SK-N-SH treated with all-trans-retinoic acid at 6 μM for 48 hours (cell line): ENCODE results near the gene KRTAP5-10.
"Not testable (repeated sequence)": the region's sequence is repeated elsewhere in the genome, so short reads cannot be mapped to it uniquely, and the experiment has no call there.

ENCODE experiments used
- ATAC-seq: fragments of 200-7000 bp; cut with Tn5 transposase; 3 replicates; pipeline ENCODE4 v1.9.1; 2020; ENCODE audit warnings: mild to moderate bottlenecking, moderate library complexity
- ARNTL ChIP-seq: fragments of 450-650 bp; formaldehyde crosslinking; IDR thresholded peaks from 2 replicates; pipeline ENCODE4 v1.5.0; 2020; ENCODE audit warnings: low read depth, mild to moderate bottlenecking, moderate library complexity, borderline replicate concordance
- BACH2 ChIP-seq: fragments of 250-450 bp; sonication (Bioruptor Pico); IDR thresholded peaks from 2 replicates; pipeline ENCODE4 v1.9.0; 2021; ENCODE audit warnings: mild to moderate bottlenecking, borderline replicate concordance
- CSDC2 ChIP-seq: fragments of 250-450 bp; sonication (Bioruptor Pico); IDR thresholded peaks from 2 replicates; pipeline ENCODE4 v1.5.0; 2020; ENCODE audit warnings: mild to moderate bottlenecking, moderate library complexity
- GLIS3 ChIP-seq: fragments of 250-450 bp; sonication (Bioruptor Pico); IDR thresholded peaks from 2 replicates; pipeline ENCODE4 v1.5.0; 2020; ENCODE audit warnings: mild to moderate bottlenecking, moderate library complexity
- ISL1 ChIP-seq: fragments of 250-450 bp; sonication (Bioruptor Pico); IDR thresholded peaks from 2 replicates; pipeline ENCODE4 v2.1.2; 2022; ENCODE audit warnings: mild to moderate bottlenecking, moderate library complexity
- OSR1 ChIP-seq: fragments of 250-450 bp; sonication (Bioruptor Pico); IDR thresholded peaks from 2 replicates; pipeline ENCODE4 v1.8.0; 2022; ENCODE audit warnings: moderate library complexity, mild to moderate bottlenecking, inconsistent platforms
- PPARA ChIP-seq: fragments of 250-450 bp; sonication (Bioruptor Pico); IDR thresholded peaks from 2 replicates; pipeline ENCODE4 v1.5.0; 2020; ENCODE audit warnings: mild to moderate bottlenecking, borderline replicate concordance
- RARB ChIP-seq: fragments of 250-450 bp; sonication (Bioruptor Pico); IDR thresholded peaks from 2 replicates; pipeline ENCODE4 v1.8.0; 2021; ENCODE audit warnings: mild to moderate bottlenecking, moderate library complexity
- SNAI2 ChIP-seq: fragments of 250-450 bp; sonication (Bioruptor Pico); IDR thresholded peaks from 2 replicates; pipeline ENCODE4 v1.5.0; 2020; ENCODE audit warnings: mild to moderate bottlenecking, moderate library complexity
- TOX ChIP-seq: fragments of 250-450 bp; sonication (Bioruptor Pico); IDR thresholded peaks from 2 replicates; pipeline ENCODE4 v1.8.0; 2021; ENCODE audit warnings: mild to moderate bottlenecking, moderate library complexity, borderline replicate concordance
- ZFP3 ChIP-seq: fragments of 250-450 bp; sonication (Bioruptor Pico); IDR thresholded peaks from 2 replicates; pipeline ENCODE4 v1.5.0; 2020; ENCODE audit warnings: mild to moderate bottlenecking, moderate library complexity
- ZNF565 ChIP-seq: fragments of 450-650 bp; formaldehyde crosslinking; conservative IDR thresholded peaks from 2 replicates; pipeline ENCODE4 v1.5.0; 2020; ENCODE audit warnings: low read depth, mild to moderate bottlenecking, moderate library complexity
- ZNF70 ChIP-seq: fragments of 450-650 bp; formaldehyde crosslinking; IDR thresholded peaks from 2 replicates; pipeline ENCODE4 v1.5.0; 2020; ENCODE audit warnings: mild to moderate bottlenecking, moderate library complexity
- ZNF8 ChIP-seq: fragments of 450-650 bp; formaldehyde crosslinking; IDR thresholded peaks from 2 replicates; pipeline ENCODE4 v1.5.0; 2020; ENCODE audit warnings: mild to moderate bottlenecking, moderate library complexity
- TF ChIP-seq, protein P1 (sequence below): fragments of 250-450 bp; sonication (Bioruptor Pico); IDR thresholded peaks from 2 replicates; pipeline ENCODE4 v1.5.0; 2020; ENCODE audit warnings: mild to moderate bottlenecking, moderate library complexity
- TF ChIP-seq, protein P2 (sequence below): fragments of 250-450 bp; sonication (Bioruptor Pico); IDR thresholded peaks from 2 replicates; pipeline ENCODE4 v1.8.0; 2021; ENCODE audit warnings: low read depth, mild to moderate bottlenecking, moderate library complexity, borderline replicate concordance
- TF ChIP-seq, protein P3 (sequence below): fragments of 250-450 bp; sonication (Bioruptor Pico); IDR thresholded peaks from 2 replicates; pipeline ENCODE4 v1.8.0; 2020; ENCODE audit warnings: mild to moderate bottlenecking, moderate library complexity, borderline replicate concordance
- TF ChIP-seq, protein P4 (sequence below): fragments of 250-450 bp; sonication (Bioruptor Pico); IDR thresholded peaks from 2 replicates; pipeline ENCODE4 v1.5.1; 2020; ENCODE audit warnings: low read depth, mild to moderate bottlenecking, moderate library complexity
- TF ChIP-seq, protein P5 (sequence below): fragments of 250-450 bp; sonication (Bioruptor Pico); IDR thresholded peaks from 2 replicates; pipeline ENCODE4 v1.5.1; 2021; ENCODE audit warnings: mild to moderate bottlenecking, moderate library complexity

The KRTAP5-10 gene

DNA sequence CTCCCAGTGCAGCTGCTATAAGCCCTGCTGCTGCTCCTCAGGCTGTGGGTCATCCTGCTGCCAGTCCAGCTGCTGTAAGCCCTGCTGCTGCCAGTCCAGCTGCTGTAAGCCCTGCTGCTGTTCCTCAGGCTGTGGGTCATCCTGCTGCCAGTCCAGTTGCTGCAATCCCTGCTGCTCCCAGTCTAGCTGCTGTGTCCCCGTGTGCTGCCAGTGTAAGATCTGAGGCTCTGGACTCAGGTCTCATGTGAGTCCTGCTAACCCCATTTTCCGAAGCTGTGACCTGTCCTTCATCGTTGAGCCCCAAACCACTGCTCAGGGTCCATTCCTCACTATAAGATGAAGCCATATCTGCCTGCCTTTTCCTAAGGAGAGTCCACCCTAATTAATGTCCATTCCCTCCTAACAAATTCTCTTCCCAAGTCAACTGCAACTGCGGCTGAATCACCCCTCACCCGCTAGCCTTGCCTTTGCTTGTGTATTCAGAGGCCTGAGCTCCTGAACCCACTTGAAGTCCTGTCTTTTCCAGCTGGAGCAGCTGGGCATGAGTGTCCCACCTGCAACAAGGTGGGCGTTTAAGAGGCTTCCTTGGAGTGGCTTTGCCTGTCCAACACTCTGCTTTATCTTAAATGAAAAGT is 37.7 kb upstream of the KRTAP5-10 start:
- no peak for ATAC-seq

DNA sequence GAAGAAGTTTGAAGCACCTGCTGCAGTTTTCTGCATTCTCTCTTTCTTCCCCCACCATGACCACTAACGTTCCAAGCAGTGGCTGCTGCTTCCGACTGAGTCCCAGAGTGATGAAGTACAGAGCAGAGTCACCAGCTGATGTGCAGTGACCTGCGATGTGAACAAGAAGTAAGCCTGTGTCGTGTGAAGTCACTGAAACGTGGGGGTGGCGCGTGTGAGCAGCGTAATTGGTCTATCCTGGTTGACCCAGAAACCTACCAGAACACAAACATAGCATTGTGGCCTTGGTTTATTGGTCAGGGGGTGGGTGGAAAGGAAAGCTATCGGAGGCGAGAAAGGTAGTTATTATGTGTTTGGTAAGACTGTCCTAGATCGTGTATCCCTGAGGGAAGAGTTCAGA is 34.8 kb upstream of the KRTAP5-10 start:
- TF ChIP-seq, protein P1, sequence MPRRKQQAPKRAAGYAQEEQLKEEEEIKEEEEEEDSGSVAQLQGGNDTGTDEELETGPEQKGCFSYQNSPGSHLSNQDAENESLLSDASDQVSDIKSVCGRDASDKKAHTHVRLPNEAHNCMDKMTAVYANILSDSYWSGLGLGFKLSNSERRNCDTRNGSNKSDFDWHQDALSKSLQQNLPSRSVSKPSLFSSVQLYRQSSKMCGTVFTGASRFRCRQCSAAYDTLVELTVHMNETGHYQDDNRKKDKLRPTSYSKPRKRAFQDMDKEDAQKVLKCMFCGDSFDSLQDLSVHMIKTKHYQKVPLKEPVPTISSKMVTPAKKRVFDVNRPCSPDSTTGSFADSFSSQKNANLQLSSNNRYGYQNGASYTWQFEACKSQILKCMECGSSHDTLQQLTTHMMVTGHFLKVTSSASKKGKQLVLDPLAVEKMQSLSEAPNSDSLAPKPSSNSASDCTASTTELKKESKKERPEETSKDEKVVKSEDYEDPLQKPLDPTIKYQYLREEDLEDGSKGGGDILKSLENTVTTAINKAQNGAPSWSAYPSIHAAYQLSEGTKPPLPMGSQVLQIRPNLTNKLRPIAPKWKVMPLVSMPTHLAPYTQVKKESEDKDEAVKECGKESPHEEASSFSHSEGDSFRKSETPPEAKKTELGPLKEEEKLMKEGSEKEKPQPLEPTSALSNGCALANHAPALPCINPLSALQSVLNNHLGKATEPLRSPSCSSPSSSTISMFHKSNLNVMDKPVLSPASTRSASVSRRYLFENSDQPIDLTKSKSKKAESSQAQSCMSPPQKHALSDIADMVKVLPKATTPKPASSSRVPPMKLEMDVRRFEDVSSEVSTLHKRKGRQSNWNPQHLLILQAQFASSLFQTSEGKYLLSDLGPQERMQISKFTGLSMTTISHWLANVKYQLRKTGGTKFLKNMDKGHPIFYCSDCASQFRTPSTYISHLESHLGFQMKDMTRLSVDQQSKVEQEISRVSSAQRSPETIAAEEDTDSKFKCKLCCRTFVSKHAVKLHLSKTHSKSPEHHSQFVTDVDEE (CRISPR knock-in tag), result no peak
- TF ChIP-seq ZNF8 (CRISPR knock-in tag) (no peak), ARNTL (no peak), ZFP3 (no peak), SNAI2 (no peak), ZNF565 (CRISPR knock-in tag) (no peak), CSDC2 (CRISPR knock-in tag) (no peak), ISL1 (CRISPR knock-in tag) (no peak), ZNF70 (CRISPR knock-in tag) (no peak), GLIS3 (CRISPR knock-in tag) (no peak), TOX (CRISPR knock-in tag) (no peak), RARB (no peak), BACH2 (CRISPR knock-in tag) (no peak), OSR1 (CRISPR knock-in tag) (no peak), PPARA (CRISPR knock-in tag) (no peak)
- TF ChIP-seq, protein P2, sequence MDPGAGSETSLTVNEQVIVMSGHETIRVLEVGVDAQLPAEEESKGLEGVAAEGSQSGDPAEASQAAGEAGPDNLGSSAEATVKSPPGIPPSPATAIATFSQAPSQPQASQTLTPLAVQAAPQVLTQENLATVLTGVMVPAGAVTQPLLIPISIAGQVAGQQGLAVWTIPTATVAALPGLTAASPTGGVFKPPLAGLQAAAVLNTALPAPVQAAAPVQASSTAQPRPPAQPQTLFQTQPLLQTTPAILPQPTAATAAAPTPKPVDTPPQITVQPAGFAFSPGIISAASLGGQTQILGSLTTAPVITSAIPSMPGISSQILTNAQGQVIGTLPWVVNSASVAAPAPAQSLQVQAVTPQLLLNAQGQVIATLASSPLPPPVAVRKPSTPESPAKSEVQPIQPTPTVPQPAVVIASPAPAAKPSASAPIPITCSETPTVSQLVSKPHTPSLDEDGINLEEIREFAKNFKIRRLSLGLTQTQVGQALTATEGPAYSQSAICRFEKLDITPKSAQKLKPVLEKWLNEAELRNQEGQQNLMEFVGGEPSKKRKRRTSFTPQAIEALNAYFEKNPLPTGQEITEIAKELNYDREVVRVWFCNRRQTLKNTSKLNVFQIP, result no peak
- TF ChIP-seq, protein P3, sequence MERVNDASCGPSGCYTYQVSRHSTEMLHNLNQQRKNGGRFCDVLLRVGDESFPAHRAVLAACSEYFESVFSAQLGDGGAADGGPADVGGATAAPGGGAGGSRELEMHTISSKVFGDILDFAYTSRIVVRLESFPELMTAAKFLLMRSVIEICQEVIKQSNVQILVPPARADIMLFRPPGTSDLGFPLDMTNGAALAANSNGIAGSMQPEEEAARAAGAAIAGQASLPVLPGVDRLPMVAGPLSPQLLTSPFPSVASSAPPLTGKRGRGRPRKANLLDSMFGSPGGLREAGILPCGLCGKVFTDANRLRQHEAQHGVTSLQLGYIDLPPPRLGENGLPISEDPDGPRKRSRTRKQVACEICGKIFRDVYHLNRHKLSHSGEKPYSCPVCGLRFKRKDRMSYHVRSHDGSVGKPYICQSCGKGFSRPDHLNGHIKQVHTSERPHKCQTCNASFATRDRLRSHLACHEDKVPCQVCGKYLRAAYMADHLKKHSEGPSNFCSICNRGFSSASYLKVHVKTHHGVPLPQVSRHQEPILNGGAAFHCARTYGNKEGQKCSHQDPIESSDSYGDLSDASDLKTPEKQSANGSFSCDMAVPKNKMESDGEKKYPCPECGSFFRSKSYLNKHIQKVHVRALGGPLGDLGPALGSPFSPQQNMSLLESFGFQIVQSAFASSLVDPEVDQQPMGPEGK (CRISPR knock-in tag), result no peak
- TF ChIP-seq, protein P4, sequence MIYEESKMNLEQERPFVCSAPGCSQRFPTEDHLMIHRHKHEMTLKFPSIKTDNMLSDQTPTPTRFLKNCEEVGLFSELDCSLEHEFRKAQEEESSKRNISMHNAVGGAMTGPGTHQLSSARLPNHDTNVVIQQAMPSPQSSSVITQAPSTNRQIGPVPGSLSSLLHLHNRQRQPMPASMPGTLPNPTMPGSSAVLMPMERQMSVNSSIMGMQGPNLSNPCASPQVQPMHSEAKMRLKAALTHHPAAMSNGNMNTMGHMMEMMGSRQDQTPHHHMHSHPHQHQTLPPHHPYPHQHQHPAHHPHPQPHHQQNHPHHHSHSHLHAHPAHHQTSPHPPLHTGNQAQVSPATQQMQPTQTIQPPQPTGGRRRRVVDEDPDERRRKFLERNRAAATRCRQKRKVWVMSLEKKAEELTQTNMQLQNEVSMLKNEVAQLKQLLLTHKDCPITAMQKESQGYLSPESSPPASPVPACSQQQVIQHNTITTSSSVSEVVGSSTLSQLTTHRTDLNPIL (CRISPR knock-in tag), result no peak
- TF ChIP-seq, protein P5, sequence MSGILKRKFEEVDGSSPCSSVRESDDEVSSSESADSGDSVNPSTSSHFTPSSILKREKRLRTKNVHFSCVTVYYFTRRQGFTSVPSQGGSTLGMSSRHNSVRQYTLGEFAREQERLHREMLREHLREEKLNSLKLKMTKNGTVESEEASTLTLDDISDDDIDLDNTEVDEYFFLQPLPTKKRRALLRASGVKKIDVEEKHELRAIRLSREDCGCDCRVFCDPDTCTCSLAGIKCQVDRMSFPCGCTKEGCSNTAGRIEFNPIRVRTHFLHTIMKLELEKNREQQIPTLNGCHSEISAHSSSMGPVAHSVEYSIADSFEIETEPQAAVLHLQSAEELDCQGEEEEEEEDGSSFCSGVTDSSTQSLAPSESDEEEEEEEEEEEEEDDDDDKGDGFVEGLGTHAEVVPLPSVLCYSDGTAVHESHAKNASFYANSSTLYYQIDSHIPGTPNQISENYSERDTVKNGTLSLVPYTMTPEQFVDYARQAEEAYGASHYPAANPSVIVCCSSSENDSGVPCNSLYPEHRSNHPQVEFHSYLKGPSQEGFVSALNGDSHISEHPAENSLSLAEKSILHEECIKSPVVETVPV, result no peak
- no peak for ATAC-seq

More for the DNA sequence above, 37.7 kb upstream of the KRTAP5-10 start:
- TF ChIP-seq, protein P2, result no peak
- TF ChIP-seq SNAI2, result no peak
- no peak for TF ChIP-seq BACH2 (CRISPR knock-in tag)

DNA sequence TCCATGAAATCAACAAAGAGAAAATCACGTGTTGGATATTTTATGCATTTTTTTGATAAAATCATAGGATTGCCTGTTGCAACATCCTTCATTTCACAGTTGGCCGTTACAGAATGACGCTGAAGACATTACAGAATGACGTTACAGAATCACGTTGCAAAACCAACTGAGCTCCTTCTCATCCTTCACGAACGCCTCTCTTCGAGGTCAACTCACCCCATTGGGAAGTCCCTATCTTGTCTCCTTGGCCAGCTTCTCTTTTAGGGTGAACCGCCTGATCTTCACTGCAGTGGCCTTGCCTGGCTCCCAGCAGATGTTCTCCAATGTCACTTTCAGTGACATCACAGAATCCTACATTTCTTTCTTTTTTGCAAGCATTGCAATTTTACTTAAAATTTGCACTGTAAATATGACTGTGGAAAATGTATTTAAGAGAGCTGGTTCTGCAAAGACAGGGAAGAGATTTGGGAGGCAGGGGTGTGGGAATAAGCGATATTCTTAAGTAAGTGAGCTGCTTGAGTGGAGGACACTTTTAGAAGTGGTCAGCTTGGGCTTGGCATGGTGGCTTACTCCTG is 33.2 kb upstream of the KRTAP5-10 start:
- TF ChIP-seq GLIS3 (CRISPR knock-in tag), result no peak
- TF ChIP-seq, protein P2, result no peak
- ATAC-seq, result no peak

DNA sequence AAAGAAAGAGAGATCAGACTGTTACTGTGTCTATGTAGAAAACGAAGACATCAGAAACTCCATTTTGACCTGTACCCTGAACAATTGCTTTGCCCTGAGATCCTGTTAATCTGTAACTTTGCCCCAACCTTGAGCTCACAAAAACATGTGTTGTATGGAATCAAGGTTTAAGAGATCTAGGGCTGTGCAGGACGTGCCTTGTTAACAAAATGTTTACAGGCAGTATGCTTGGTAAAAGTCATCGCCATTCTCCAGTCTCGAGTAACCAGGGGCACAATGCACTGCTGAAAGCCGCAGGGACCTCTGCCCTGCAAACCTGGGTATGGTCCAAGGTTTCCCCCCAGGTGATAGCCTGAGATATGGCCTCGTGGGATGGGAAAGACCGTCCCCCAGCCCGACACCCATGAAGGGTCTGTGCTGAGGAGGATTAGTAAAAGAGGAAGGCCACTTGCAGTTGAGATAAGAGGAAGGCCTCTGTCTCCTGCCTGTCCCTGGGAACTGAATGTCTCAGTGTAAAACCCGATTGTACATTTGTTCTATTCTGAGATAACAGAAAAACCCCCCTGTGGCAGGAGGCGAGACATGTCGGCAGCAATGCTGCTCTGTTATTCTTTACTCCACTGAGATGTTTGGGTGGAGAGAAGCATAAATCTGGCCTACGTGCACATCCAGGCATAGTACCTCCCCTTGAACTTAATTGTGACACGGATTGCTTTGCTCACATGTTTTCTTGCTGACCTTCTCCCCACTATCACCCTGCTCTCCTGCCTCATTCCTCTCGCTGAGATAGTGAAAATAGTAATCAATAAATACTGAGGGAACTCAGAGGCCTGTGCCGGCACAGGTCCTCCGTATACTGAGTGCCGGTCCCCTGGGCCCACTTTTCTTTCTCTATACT is 30.4 kb upstream of the KRTAP5-10 start:
- ATAC-seq, result not testable (repeated sequence)
